ENCODE measurements around the gene CYSLTR2. TPM values are rescaled to one million over a fixed set of nuclear protein-coding genes. Genes with fewer than 3 reads are reported as not detected.

Gene CYSLTR2
- total RNA-seq, 4 donors from 2014 or later: 0.14 to 0.16 TPM; not detected in 2

GRCh38 chr13:48729856-48730255, 76.1 kb downstream of the CYSLTR2 start:
- in situ Hi-C loops (cut with MboI; ENCODE audit: low pct_ligation_motif_present in 1 of 4, low pct_unique_long_range_greater_than_20kb in 1 of 4, low sequenced_read_pairs in 3 of 4): no loop called here

GRCh38 chr13:48731001-48731658, 77.4 kb downstream of the CYSLTR2 start:
- WGBS, 2 donors (ENCODE audit: low coverage in 1 of 2): 54 to 56% methylated on average over 4 to 6 of the region's 6 CpGs
- Histone ChIP-seq H3K27me3 (no peaks in the 10 kb centered on the region), H3K9me3 (no peaks in the 10 kb centered on the region), H3K27ac (no peak overlapping the region), H3K4me3 (no peak overlapping the region), H3K4me1 (no peaks in the 10 kb centered on the region), H3K36me3 (no peaks in the 10 kb centered on the region)
- DNase-seq: no peak
- TF ChIP-seq POLR2A (IDR thresholded peaks at IDR 0.05) (no peak), POLR2AphosphoS5 (IDR thresholded peaks at IDR 0.05) (no peak), CTCF (IDR thresholded peaks at IDR 0.05) (no peak), EP300 (IDR thresholded peaks at IDR 0.05; ENCODE audit: low read depth) (no peak)
- in situ Hi-C loops (cut with MboI; ENCODE audit: low pct_ligation_motif_present in 1 of 4, low pct_unique_long_range_greater_than_20kb in 1 of 4, low sequenced_read_pairs in 3 of 4) (no loop called here), intact Hi-C loops (cut with DNase I; ENCODE audit: low total_unique reads) (no loop called here)

More at GRCh38 chr13:48729856-48730255, 76.1 kb downstream of the CYSLTR2 start:
- no peak overlapping the region for H3K4me3 ChIP-seq
- TF ChIP-seq POLR2AphosphoS5 (IDR thresholded peaks at IDR 0.05) (no peak), POLR2A (IDR thresholded peaks at IDR 0.05) (no peak), CTCF (IDR thresholded peaks at IDR 0.05) (no peak), EP300 (IDR thresholded peaks at IDR 0.05; ENCODE audit: low read depth) (no peak)
- intact Hi-C loops (cut with DNase I; ENCODE audit: low total_unique reads): no loop called here
- H3K9me3 ChIP-seq: no peaks in the 10 kb centered on the region
- H3K36me3 ChIP-seq: no peaks in the 10 kb centered on the region
- 72 to 88% methylated on average over 1 to 4 of the region's 4 CpGs for WGBS, 2 donors (ENCODE audit: low coverage in 1 of 2)
- H3K27me3 ChIP-seq: no peaks in the 10 kb centered on the region
- H3K4me1 ChIP-seq: no peaks in the 10 kb centered on the region
- no peak overlapping the region for H3K27ac ChIP-seq
- no peak for DNase-seq

- in situ Hi-C loops (cut with MboI; ENCODE audit: low pct_ligation_motif_present in 1 of 4, low pct_unique_long_range_greater_than_20kb in 1 of 4, low sequenced_read_pairs in 3 of 4) (no loop called here), intact Hi-C loops (cut with DNase I; ENCODE audit: low total_unique reads) (no loop called here)
- Histone ChIP-seq H3K4me1 (no peaks in the 10 kb centered on the region), H3K27me3 (no peaks in the 10 kb centered on the region), H3K4me3 (peak overlapping the region in 1 of 4 donors; percentile 8), H3K36me3 (no peaks in the 10 kb centered on the region), H3K27ac (no peak overlapping the region), H3K9me3 (no peaks in the 10 kb centered on the region)
- DNase-seq: peak; percentile 57
- WGBS, 2 donors (ENCODE audit: low coverage in 1 of 2): 39 to 67% methylated on average over 8 to 16 of the region's 16 CpGs
- TF ChIP-seq EP300 (IDR thresholded peaks at IDR 0.05; ENCODE audit: low read depth) (no peak), CTCF (IDR thresholded peaks at IDR 0.05) (peak; percentile 44 to 61 (median 54))
Observed at GRCh38 chr13:48731957-48732569, 78.3 kb downstream of the CYSLTR2 start.

- Histone ChIP-seq H3K4me1 (no peaks in the 10 kb centered on the region), H3K27ac (no peak overlapping the region), H3K9me3 (no peaks in the 10 kb centered on the region), H3K36me3 (no peaks in the 10 kb centered on the region), H3K4me3 (no peak overlapping the region), H3K27me3 (no peaks in the 10 kb centered on the region)
- no peak for TF ChIP-seq POLR2AphosphoS5 (IDR thresholded peaks at IDR 0.05)
- TF ChIP-seq CTCF (IDR thresholded peaks at IDR 0.05): no peak
- TF ChIP-seq POLR2A (IDR thresholded peaks at IDR 0.05): no peak
- no peak for TF ChIP-seq EP300 (IDR thresholded peaks at IDR 0.05; ENCODE audit: low read depth)
- in situ Hi-C loops (cut with MboI; ENCODE audit: low pct_ligation_motif_present in 1 of 4, low pct_unique_long_range_greater_than_20kb in 1 of 4, low sequenced_read_pairs in 3 of 4): no loop called here
- no peak for DNase-seq
- intact Hi-C loops (cut with DNase I; ENCODE audit: low total_unique reads): no loop called here
- 86 to 90% methylated on average over 1 to 5 of the region's 5 CpGs for WGBS, 2 donors (ENCODE audit: low coverage in 1 of 2)
Observed at GRCh38 chr13:48733739-48734335, 80.1 kb downstream of the CYSLTR2 start.

Data from transverse colon (tissue), 4 donors.